Superior temporal gyrus (tissue), 1 donor: Measurements from ENCODE around the gene MID1.

Source experiments
- DNase-seq: peaks from one replicate; pipeline ENCODE4 v3.0.0-alpha.2; 2016; ENCODE audit errors: extremely low spot score

The MID1 gene

GRCh38 chrX:10441464-10441863, 178.9 kb downstream of the MID1 start:
- DNase-seq = no peak

- DNase-seq = no peak
Observed at GRCh38 chrX:10433296-10433965, 187.0 kb downstream of the MID1 start.

- DNase-seq = no peak
Observed at GRCh38 chrX:10429908-10430307, 190.5 kb downstream of the MID1 start.

DNA sequence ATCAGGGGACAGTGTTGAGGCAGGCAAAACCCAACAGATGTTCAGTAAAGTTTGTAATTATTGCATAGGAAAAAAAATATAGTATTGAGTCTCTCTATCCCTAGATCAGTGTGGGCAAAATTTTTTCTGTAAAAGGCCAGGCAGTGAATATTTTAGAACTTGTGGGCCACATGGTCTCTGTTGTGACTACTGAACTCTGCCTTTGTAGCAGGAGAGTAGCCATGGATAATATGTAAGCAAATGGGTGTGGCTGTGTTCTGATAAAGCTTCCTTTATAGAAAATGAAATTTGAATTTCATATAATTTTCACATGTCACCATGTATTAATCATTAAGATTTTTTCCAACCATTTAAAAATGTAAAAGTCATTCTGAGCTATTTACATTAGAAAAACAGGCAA, 193.1 kb downstream of the MID1 start:
- no peak for DNase-seq

DNA sequence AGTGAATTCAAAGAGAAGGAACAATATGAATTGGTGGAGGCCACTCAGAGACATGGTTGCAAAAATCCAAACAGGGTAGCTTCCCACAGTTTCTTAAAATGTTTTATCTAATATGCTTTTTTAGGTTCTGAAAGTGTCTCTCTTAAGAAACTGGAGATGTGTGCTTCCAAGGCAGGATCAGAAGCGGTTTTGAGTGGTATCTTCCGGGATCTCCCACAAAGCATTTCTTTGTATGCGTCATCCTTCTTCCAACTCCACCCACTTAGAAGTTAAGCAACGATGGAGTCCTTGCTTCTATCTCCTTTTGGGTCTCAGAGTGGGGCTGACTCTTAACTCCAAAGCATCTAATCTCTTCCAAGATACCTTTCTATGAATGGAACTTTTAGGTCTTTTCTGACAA, 196.7 kb downstream of the MID1 start:
- no peak for DNase-seq

DNA sequence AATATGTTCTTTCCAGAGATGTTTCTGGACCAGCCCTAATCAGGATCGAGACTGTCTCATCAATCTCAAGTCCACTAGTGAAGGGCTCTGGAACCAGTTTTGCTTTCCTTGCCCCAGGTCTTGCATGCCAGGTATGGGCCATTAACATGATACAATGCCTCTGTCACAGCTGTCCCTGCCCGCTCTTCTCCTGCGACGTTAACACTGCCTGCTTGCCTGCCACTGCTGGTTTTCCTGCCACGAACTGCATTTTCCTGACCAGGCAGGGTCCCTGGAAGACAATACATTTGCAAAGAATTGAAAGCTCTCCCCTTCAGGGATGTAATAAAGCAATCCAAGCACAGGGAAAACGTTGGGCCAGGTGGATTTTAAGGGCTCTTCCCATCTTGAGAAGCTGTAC, 200.3 kb downstream of the MID1 start:
- no peak for DNase-seq

DNA sequence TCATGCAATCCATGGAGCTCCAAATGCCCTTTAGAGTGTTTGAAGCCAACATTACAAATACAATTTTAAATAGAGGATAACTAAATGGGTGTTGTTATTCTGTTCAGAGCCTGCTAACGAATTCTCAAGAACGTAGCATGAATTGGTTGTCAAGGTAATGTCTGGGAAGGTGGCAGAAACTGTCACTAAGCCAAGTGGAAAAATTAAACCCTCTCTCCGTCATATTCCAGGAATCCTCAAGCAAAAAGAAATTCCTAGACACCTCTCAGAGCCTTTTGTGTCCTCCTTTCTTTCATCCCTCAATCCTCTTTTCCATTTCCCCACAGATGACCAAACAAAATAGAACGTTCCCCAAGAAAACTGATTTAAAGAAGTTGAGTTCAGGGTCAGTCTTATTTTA, 204.0 kb downstream of the MID1 start:
- DNase-seq = no peak

- no peak for DNase-seq
Observed at GRCh38 chrX:10415306-10416001, 204.9 kb downstream of the MID1 start.

- DNase-seq = no peak
Observed at GRCh38 chrX:10414862-10415261, 205.5 kb downstream of the MID1 start.

- DNase-seq = no peak
Observed at GRCh38 chrX:10414156-10414824, 206.1 kb downstream of the MID1 start.

GRCh38 chrX:10404436-10404835, 215.9 kb downstream of the MID1 start:
- no peak for DNase-seq

GRCh38 chrX:10401239-10401638, 219.1 kb downstream of the MID1 start:
- no peak for DNase-seq

DNA sequence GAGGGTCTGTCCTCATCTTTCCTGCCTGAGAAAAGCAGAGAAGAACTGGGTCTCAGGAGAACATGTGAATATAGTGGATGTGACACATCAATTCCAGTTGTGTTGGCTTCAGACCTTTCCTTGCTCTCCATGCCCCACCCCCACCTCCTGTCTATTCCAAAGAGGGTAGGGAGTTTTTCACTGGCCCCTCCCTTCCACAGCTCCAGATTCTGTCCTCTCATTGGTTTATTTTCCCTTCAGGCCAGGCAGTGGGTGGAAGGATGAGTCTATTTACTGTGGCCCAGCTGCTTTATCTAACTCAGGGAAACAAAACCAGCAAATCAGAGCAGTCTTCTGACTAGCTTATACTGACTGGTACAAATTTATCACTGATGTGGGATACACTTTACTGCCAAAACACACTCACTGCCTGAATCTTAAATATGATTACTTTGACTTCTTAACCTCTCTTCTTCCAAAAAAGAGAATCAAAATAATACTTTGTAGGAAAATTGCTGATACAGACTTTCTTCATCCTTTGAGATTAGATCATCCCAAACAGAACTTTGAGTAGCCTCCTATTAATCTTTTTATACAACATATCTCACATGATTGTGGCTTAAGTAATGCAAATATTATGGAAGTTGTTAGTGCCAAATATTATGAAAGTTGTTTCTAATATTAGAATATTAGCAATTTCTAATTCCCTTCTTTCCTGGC, 221.2 kb downstream of the MID1 start:
- no peak for DNase-seq

GRCh38 chrX:10398215-10398614, 222.2 kb downstream of the MID1 start:
- no peak for DNase-seq

GRCh38 chrX:10397349-10397748, 223.0 kb downstream of the MID1 start:
- no peak for DNase-seq

DNA sequence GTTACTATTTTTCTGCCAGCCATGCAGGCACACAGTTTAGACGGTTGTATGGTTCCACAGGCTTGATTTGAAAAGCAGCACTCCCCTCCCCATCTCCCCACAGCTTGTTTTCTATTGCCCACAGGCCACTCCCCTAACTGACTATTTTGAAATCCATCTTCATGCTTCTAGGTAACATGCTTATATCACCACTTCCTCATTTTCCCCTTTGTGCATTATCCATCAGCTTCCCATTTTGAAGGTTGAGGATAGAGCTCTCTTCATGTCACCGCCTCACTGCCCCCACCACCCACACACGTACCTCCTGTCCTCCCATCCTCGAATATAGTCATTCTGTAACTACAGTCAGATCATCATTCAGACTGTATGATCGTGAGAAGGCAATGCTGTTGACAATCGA, 224.7 kb downstream of the MID1 start:
- DNase-seq = no peak
